SK-N-SH (cell line): Measurements from ENCODE around the gene HRCT1. TPM values are rescaled to one million over a fixed set of nuclear protein-coding genes. Genes with fewer than 3 reads are reported as not detected.
"Not testable (repeated sequence)": the region's sequence is repeated elsewhere in the genome, so short reads cannot be mapped to it uniquely, and the experiment has no call there.

Experiments used
- CTCF ChIA-PET: fragments of 300-600, 350-600 bp; formaldehyde crosslinking; extraction: SDS; loops from one replicate; lab custom pipeline; 2021; lab: Yijun Ruan, JAX
- POLR2A ChIA-PET: fragments of 350-600 bp; sonication (Branson Sonifier 250); formaldehyde crosslinking; extraction: SDS; loops from one replicate; lab custom pipeline; 2020; ENCODE audit warnings: antibody characterized with exemption, inconsistent platforms; lab: Yijun Ruan, JAX
- DNase-seq: peaks from one replicate; pipeline ENCODE4 v3.0.0; 2012
- H2AFZ ChIP-seq: fragments of 200-600 bp; sonication (generic); 2 replicates; pipeline ENCODE4 v1.8.1; 2016; ENCODE audit warnings: antibody characterized with exemption, mild to moderate bottlenecking, low read depth
- H3F3A ChIP-seq: fragments of 200-600 bp; sonication (generic); replicated peaks from 2 replicates; pipeline ENCODE3; 2016; ENCODE audit warnings: antibody characterized with exemption, mild to moderate bottlenecking; ENCODE audit not compliant: insufficient read depth
- H3K27ac ChIP-seq, 2 experiments: fragments of 200-500 bp in 1 of 2; fragments of 200-600 bp in 1 of 2; sonication (Bioruptor generic) in 1 of 2; sonication (generic), shearing (Covaris generic) in 1 of 2; 2 replicates each; pipeline versions ENCODE4 v1.5.1 to v1.6.1; 2014 to 2016; ENCODE audit warnings: low read depth in 2 of 2, inconsistent platforms in 1 of 2, low read length in 1 of 2, mild to moderate bottlenecking in 1 of 2, mixed read lengths in 1 of 2
- H3K27me3 ChIP-seq: fragments of 200-600 bp; sonication (generic), shearing (Covaris generic); 2 replicates; pipeline ENCODE4 v1.6.1; 2016; ENCODE audit warnings: mixed run types; ENCODE audit not compliant: insufficient read depth
- H3K36me3 ChIP-seq, 2 experiments: fragments of 200-500 bp in 1 of 2; fragments of 200-600 bp in 1 of 2; sonication (Bioruptor generic) in 1 of 2; sonication (generic) in 1 of 2; replicated peaks in 1 of 2; 2 replicates each; pipeline versions ENCODE3 to v1.5.1; 2014 to 2016; ENCODE audit warnings: low read length in 1 of 2, mild to moderate bottlenecking in 1 of 2; ENCODE audit not compliant: insufficient read depth in 2 of 2, control insufficient read depth in 1 of 2
- H3K4me1 ChIP-seq, 2 experiments: fragments of 200-500 bp in 1 of 2; fragments of 200-600 bp in 1 of 2; sonication (Bioruptor generic) in 1 of 2; sonication (generic), shearing (Covaris generic) in 1 of 2; 2 replicates each; pipeline versions ENCODE4 v1.5.1 to v1.6.1; 2014 to 2016; ENCODE audit warnings: low read depth in 1 of 2, low read length in 1 of 2, mixed run types in 1 of 2; ENCODE audit not compliant: insufficient read depth in 2 of 2, control insufficient read depth in 1 of 2
- H3K4me2 ChIP-seq: fragments of 200-600 bp; sonication (generic), shearing (Covaris generic); 2 replicates; pipeline ENCODE4 v1.6.1; 2017; ENCODE audit warnings: mixed run types
- H3K4me3 ChIP-seq, 2 experiments: fragments of 200-500 bp in 1 of 2; fragments of 200-600 bp in 1 of 2; sonication (Bioruptor generic) in 1 of 2; sonication (generic), shearing (Covaris generic) in 1 of 2; 2 replicates each; pipeline versions ENCODE4 v1.5.1 to v1.8.1; 2014 to 2016; ENCODE audit warnings: low read depth in 2 of 2, inconsistent platforms in 1 of 2, low read length in 1 of 2, mild to moderate bottlenecking in 1 of 2, mixed read lengths in 1 of 2, moderate library complexity in 1 of 2
- H3K79me2 ChIP-seq: fragments of 200-600 bp; sonication (generic); 2 replicates; pipeline ENCODE4 v1.8.1; 2017; ENCODE audit warnings: mild to moderate bottlenecking; ENCODE audit not compliant: insufficient read depth
- H3K9ac ChIP-seq: fragments of 200-600 bp; sonication (generic); 2 replicates; pipeline ENCODE4 v1.6.1; 2017; ENCODE audit warnings: mixed run types
- H3K9me2 ChIP-seq: fragments of 200-600 bp; sonication (generic); 2 replicates; pipeline ENCODE4 v1.6.1; 2017; ENCODE audit warnings: mixed run types
- H3K9me3 ChIP-seq: fragments of 200-600 bp; sonication (generic); 2 replicates; pipeline ENCODE4 v1.6.1; 2017; ENCODE audit warnings: mixed run types, mild to moderate bottlenecking, moderate library complexity
- H4K20me1 ChIP-seq: fragments of 200-600 bp; sonication (generic); 2 replicates; pipeline ENCODE4 v1.6.1; 2017; ENCODE audit warnings: mild to moderate bottlenecking, mixed run types; ENCODE audit not compliant: insufficient read depth
- CHD2 ChIP-seq: fragments of 150-350 bp; IDR thresholded peaks from 2 replicates; pipeline ENCODE4 v1.6.1; 2018; ENCODE audit warnings: low read length; ENCODE audit not compliant: partially characterized antibody
- CTCF ChIP-seq: fragments of 200-600 bp; sonication (generic); IDR thresholded peaks from 2 replicates; pipeline ENCODE4 v1.6.1; 2017; ENCODE audit warnings: antibody characterized with exemption, mild to moderate bottlenecking, moderate library complexity
- ELF1 ChIP-seq: IDR thresholded peaks from 2 replicates; pipeline ENCODE4 v1.4.0; 2012
- FOXM1 ChIP-seq: IDR thresholded peaks from 2 replicates; pipeline ENCODE4 v1.4.0; 2012; ENCODE audit warnings: low read depth, mild to moderate bottlenecking
- GABPA ChIP-seq: IDR thresholded peaks from 2 replicates; pipeline ENCODE4 v1.4.0; 2012; ENCODE audit warnings: low read depth, mild to moderate bottlenecking
- GATA2 ChIP-seq: sonication (generic); formaldehyde crosslinking; IDR thresholded peaks from 2 replicates; pipeline ENCODE4 v1.5.0; 2020; ENCODE audit warnings: mild to moderate bottlenecking, missing genetic modification reagents
- MEF2A ChIP-seq: IDR thresholded peaks from 2 replicates; pipeline ENCODE4 v1.4.0; 2012; ENCODE audit warnings: low read depth, borderline replicate concordance
- MXI1 ChIP-seq: IDR thresholded peaks from 2 replicates; pipeline ENCODE4 v1.6.1; 2012; ENCODE audit warnings: mild to moderate bottlenecking, low read depth, low read length, improper control_type of control experiment
- NRF1 ChIP-seq: IDR thresholded peaks from 2 replicates; pipeline ENCODE4 v1.6.1; 2012; ENCODE audit warnings: low read depth, mild to moderate bottlenecking, low read length
- POLR2AphosphoS5 ChIP-seq: IDR thresholded peaks from 2 replicates; pipeline ENCODE4 v1.6.1; 2012; ENCODE audit warnings: low read depth, low read length
- RAD21 ChIP-seq: IDR thresholded peaks from 2 replicates; pipeline ENCODE4 v1.6.1; 2012; ENCODE audit warnings: mild to moderate bottlenecking, low read length
- TEAD4 ChIP-seq: IDR thresholded peaks from 2 replicates; pipeline ENCODE4 v1.4.0; 2012; ENCODE audit warnings: mild to moderate bottlenecking, borderline replicate concordance; ENCODE audit not compliant: insufficient read depth
- USF2 ChIP-seq: fragments of 150-350 bp; IDR thresholded peaks from 2 replicates; pipeline ENCODE4 v1.6.1; 2017; ENCODE audit warnings: antibody characterized with exemption, low read length, low read depth, borderline replicate concordance
- YY1 ChIP-seq: IDR thresholded peaks from 2 replicates; pipeline ENCODE4 v1.4.0; 2012; ENCODE audit warnings: low read depth, mild to moderate bottlenecking
- WGBS: methylation state at CpG from one replicate; pipeline ENCODE4 v1.1.6; 2017; ENCODE audit warnings: low lambda C conversion rate; 5-methylcytosine and 5-hydroxymethylcytosine counted together
- polyA plus RNA-seq, 3 experiments: library from polyadenylated mRNA; depleted of rRNA; stranded (reverse); fragments of >200 nt; gene quantifications; 2 replicates each; pipeline ENCODE4 v1.2.3, GENCODE V29; 2012
- TF ChIP-seq, protein P1 (sequence below): IDR thresholded peaks from 2 replicates; pipeline ENCODE4 v1.4.0; 2012; ENCODE audit warnings: low read depth, borderline replicate concordance
- TF ChIP-seq, protein P2 (sequence below): IDR thresholded peaks from 2 replicates; pipeline ENCODE4 v1.4.0; 2012; ENCODE audit warnings: low read depth, borderline replicate concordance

Gene HRCT1
- polyA plus RNA-seq, 1 of the 3 experiments (the other 2 are of a cell fraction), result 3.0 TPM

- no peak overlapping the region for H3K27ac ChIP-seq
- H3K4me2 ChIP-seq, result no peak overlapping the region
- no peak overlapping the region for H3K4me3 ChIP-seq
- H3K79me2 ChIP-seq, result no peaks in the 10 kb centered on the region
- DNase-seq, result no peak
- no peaks in the 10 kb centered on the region for H4K20me1 ChIP-seq
- H3K9me3 ChIP-seq, result no peaks in the 10 kb centered on the region
- H3K27me3 ChIP-seq, result 0 out of 2 replicates have a peak, but pooled peaks cover 7% of the 10 kb centered on the region
- no peak overlapping the region for H2AFZ ChIP-seq
- no peaks in the 10 kb centered on the region for H3K9me2 ChIP-seq
- TF ChIP-seq ELF1 (no peak), MEF2A (no peak), MXI1 (no peak), FOXM1 (no peak)
- TF ChIP-seq, all 33 proteins: peak for 0
- CTCF ChIA-PET, result interaction anchor here (1.2 to 4.3 kb wide), 6 partner anchors 12 to 107 kb away, joined by 4 to 29 read pairs (median 12); no protein-coding TSS in a partner anchor
- POLR2A ChIA-PET, result no interaction called here
- Histone ChIP-seq H3K36me3 (no peaks in the 10 kb centered on the region), H3K4me1 (no peaks in the 10 kb centered on the region), H3F3A (peaks cover 3% of the 10 kb centered on the region), H3K9ac (no peak overlapping the region)
- WGBS, result 88% methylated on average over 2 of the region's 2 CpGs
Observed at GRCh38 chr9:35896570-35896969, 9.4 kb upstream of the HRCT1 start.

DNA sequence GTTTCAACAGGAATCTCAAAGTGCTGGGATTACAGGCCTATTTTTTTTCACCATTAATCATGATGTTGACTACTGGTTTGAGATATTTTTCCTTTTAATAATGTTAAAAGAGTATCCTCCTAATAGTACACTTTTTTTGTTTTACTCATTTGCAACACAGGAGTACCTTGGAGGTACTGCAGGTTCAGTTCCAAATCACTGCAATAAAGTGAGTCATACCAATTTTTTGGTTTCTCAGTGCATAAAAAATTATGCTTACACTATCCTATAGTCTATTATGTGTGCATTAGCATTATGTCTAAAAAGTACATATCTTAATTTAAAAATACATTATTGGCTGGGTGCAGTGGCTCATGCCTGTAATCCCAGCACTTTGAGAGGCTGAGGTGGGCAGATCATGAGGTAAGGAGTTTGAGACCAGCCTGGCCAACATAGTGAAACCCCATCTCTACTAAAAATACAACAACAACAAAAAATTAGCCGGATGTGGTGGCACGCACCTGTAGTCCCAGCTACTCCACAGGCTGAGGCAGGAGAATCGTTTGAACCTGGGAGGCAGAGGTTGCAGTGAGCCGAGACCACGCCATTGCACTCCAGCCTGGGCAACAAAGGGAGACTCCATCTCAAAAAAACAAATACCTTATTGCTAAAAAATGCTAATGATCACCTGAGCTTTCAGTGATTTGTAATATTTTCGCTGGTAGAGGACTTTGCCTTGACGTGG is 8.5 kb upstream of the HRCT1 start:
- H3K27me3 ChIP-seq, H3K79me2 ChIP-seq, DNase-seq, H3K4me3 ChIP-seq, H3F3A ChIP-seq, H3K9me2 ChIP-seq, H3K36me3 ChIP-seq, H3K9ac ChIP-seq, H3K27ac ChIP-seq, H3K9me3 ChIP-seq, H3K4me1 ChIP-seq, H4K20me1 ChIP-seq, H3K4me2 ChIP-seq, H2AFZ ChIP-seq, POLR2A ChIA-PET: not testable (repeated sequence)
- WGBS, result 76% methylated on average over 7 of the region's 7 CpGs
- CTCF ChIA-PET, result interaction anchor here (1.2 to 4.3 kb wide), 7 partner anchors 11 to 126 kb away, joined by 3 to 29 read pairs (median 5); no protein-coding TSS in a partner anchor

DNA sequence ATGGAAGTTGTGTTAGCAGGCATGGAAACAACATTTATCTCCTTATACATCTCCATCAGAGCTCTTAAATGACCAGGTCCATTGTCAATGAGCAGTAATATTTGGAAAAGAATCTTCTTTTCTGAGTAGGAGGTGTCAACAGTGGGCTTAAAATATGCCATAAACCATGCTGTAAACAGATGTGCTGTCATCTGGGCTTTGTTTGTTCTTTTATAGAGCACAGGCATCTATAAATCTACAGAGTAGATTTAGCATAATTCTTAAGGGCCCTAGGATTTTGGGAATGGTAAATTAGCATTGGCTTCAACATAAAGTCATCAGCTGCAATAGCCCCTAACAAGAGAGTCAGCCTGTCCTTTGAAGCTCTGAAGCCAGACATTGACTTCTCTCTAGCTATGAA is 7.7 kb upstream of the HRCT1 start:
- Histone ChIP-seq H3K9me3 (no peaks in the 10 kb centered on the region), H3K4me1 (no peaks in the 10 kb centered on the region), H3K27ac (no peak overlapping the region), H3K9ac (no peak overlapping the region), H3K9me2 (no peaks in the 10 kb centered on the region), H3K79me2 (no peaks in the 10 kb centered on the region), H3K4me2 (no peak overlapping the region), H4K20me1 (no peaks in the 10 kb centered on the region), H2AFZ (no peak overlapping the region), H3K36me3 (no peaks in the 10 kb centered on the region), H3F3A (peaks cover 5% of the 10 kb centered on the region), H3K4me3 (no peak overlapping the region), H3K27me3 (no peaks in the 10 kb centered on the region)
- no peak for DNase-seq
- CTCF ChIA-PET, result interaction anchor here (0.6 to 2.9 kb wide), 8 partner anchors 13 to 431 kb away, joined by 3 to 19 read pairs (median 4); no protein-coding TSS in a partner anchor
- POLR2A ChIA-PET, result no interaction called here
- no peak for TF ChIP-seq USF2
- no peak for TF ChIP-seq CHD2
- TF ChIP-seq, protein P1, sequence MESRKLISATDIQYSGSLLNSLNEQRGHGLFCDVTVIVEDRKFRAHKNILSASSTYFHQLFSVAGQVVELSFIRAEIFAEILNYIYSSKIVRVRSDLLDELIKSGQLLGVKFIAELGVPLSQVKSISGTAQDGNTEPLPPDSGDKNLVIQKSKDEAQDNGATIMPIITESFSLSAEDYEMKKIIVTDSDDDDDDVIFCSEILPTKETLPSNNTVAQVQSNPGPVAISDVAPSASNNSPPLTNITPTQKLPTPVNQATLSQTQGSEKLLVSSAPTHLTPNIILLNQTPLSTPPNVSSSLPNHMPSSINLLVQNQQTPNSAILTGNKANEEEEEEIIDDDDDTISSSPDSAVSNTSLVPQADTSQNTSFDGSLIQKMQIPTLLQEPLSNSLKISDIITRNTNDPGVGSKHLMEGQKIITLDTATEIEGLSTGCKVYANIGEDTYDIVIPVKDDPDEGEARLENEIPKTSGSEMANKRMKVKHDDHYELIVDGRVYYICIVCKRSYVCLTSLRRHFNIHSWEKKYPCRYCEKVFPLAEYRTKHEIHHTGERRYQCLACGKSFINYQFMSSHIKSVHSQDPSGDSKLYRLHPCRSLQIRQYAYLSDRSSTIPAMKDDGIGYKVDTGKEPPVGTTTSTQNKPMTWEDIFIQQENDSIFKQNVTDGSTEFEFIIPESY, result no peak
- no peak for TF ChIP-seq TEAD4
- no peak for TF ChIP-seq GABPA
- TF ChIP-seq GATA2 (CRISPR knock-in tag), result no peak
- TF ChIP-seq YY1, result no peak
- no peak for TF ChIP-seq MEF2A
- TF ChIP-seq, protein P2, sequence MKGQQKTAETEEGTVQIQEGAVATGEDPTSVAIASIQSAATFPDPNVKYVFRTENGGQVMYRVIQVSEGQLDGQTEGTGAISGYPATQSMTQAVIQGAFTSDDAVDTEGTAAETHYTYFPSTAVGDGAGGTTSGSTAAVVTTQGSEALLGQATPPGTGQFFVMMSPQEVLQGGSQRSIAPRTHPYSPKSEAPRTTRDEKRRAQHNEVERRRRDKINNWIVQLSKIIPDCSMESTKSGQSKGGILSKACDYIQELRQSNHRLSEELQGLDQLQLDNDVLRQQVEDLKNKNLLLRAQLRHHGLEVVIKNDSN, result no peak
- TF ChIP-seq CTCF, result no peak
- TF ChIP-seq POLR2AphosphoS5, result no peak
- no peak for TF ChIP-seq NRF1
- TF ChIP-seq RAD21, result no peak
